Lower lobe of right lung (tissue), 2 donors: Measurements from ENCODE around the gene CDRT4. TPM values are rescaled to one million over a fixed set of nuclear protein-coding genes. Genes with fewer than 3 reads are reported as not detected.

ENCODE experiments used
- ATAC-seq, 2 donors: fragments of 200-7000 bp; cut with Tn5 transposase; one replicate each; pipeline ENCODE4 v1.9.1; 2020 to 2022; ENCODE audit warnings: mild to moderate bottlenecking in 2 of 2, moderate library complexity in 2 of 2
- DNase-seq: peaks from one replicate; pipeline ENCODE4 v3.0.0-alpha.2; 2020
- H3K27ac ChIP-seq: fragments of 200-600 bp; one replicate; pipeline ENCODE4 v1.8.0; 2022
- H3K27me3 ChIP-seq: fragments of 200-600 bp; one replicate; pipeline ENCODE4 v1.8.0; 2022; ENCODE audit warnings: low read depth
- H3K36me3 ChIP-seq: fragments of 200-600 bp; one replicate; pipeline ENCODE4 v1.8.0; 2022; ENCODE audit warnings: mild to moderate bottlenecking
- H3K4me1 ChIP-seq: fragments of 200-600 bp; one replicate; pipeline ENCODE4 v1.8.0; 2022
- H3K4me3 ChIP-seq: fragments of 200-600 bp; one replicate; pipeline ENCODE4 v1.8.0; 2022; ENCODE audit warnings: mild to moderate bottlenecking
- H3K9me3 ChIP-seq: fragments of 200-600 bp; one replicate; pipeline ENCODE4 v1.8.0; 2022
- CTCF ChIP-seq: fragments of 200-600 bp; IDR thresholded peaks from one replicate; pipeline ENCODE4 v1.8.0; 2022; ENCODE audit warnings: antibody characterized with exemption, mild to moderate bottlenecking
- intact Hi-C: fragments of 100-400 bp; cut with DNase I; formaldehyde crosslinking; loops from one replicate; pipeline ENCODE4 v1.11.0; 2022
- total RNA-seq: library from RNA; stranded (reverse); fragmentation: NEBNext Ultra II Directional; extraction: Animal tissue kit (Norgen Biotek cat#: 25700); gene quantifications from one replicate; pipeline ENCODE4 v1.2.1, GENCODE V29; 2021
- donor health status: DM: no; HTN: yes; CAD: no; lungs with severe emphysema.

CDRT4 gene
- total RNA-seq, 1 donor from 2014 or later: 13.4 TPM

DNA sequence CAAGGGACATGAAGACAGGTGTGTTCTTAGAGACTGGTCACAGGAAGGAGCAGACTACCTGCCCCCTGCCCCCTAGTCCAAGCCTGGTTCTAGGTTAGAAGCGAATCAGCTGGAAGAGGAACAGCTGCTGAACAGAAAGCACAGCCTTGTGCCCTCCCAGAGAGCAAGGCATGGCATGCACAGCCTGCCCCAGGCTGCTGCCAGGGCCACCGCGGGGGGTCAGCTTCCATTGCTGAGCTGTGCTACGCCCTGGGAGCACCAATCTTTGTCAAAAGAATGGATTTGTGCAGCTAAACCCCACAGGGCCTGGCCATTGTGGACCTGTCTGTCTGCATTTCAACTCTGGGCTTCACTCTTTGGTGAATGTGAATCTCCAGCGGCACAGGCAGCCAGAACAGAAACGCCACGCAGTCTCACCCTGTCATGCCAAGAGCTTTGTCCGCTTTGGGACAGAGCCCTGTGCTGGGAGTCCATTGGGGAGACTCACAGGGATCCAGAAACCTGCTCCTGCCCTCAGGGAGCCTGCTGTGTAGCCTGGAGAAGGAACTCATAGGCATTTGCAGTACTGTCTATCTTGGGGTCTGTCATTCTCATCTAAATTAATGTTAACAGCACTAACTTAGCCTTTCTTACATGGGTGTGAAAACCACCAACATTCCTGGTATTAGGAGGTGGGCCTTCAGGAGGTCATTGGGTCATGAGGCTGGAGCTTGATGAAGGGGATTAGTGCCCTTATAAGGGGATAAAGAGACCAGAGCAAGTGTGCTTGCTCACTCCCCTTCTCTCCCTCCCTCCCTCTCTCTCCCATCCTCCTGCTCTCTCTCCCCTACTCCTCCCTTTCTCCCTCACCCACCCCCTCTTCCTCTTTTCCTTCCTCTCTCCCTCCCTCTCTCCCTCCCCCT lies 25.6 kb upstream of the CDRT4 start:
- Histone ChIP-seq H3K4me3 (no peak overlapping the region), H3K4me1 (peaks cover 14% of the 10 kb centered on the region), H3K9me3 (no peaks in the 10 kb centered on the region), H3K27ac (no peak overlapping the region), H3K36me3 (no peaks in the 10 kb centered on the region), H3K27me3 (no peaks in the 10 kb centered on the region)
- intact Hi-C loops: no loop called here
- ATAC-seq (no peak), DNase-seq (no peak)
- no peak for TF ChIP-seq CTCF

DNA sequence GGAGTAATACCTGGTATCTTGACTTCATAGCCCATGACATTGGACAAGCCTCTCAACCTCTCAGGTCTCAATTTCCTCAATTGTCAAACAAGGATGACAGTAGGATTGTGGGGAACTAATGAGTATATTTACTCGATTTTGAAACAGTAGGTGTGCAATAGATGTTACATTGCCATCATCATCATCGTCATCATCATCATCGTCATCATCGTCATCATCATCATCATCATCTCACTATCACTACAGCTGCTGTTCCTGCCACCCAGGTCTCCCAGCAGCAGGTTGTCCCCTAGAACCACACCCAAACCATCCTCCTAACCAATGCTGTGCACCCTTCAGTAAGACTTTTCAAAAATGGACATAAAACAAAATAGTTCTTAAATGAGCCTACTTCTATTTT lies 24.8 kb upstream of the CDRT4 start:
- no peak for TF ChIP-seq CTCF
- H3K9me3 ChIP-seq: no peaks in the 10 kb centered on the region
- H3K4me3 ChIP-seq: no peak overlapping the region
- no peak for ATAC-seq
- H3K36me3 ChIP-seq: no peaks in the 10 kb centered on the region
- intact Hi-C loops: no loop called here
- peaks cover 14% of the 10 kb centered on the region for H3K4me1 ChIP-seq
- DNase-seq: no peak
- H3K27ac ChIP-seq: peak overlapping the region; percentile 57
- H3K27me3 ChIP-seq: no peaks in the 10 kb centered on the region

DNA sequence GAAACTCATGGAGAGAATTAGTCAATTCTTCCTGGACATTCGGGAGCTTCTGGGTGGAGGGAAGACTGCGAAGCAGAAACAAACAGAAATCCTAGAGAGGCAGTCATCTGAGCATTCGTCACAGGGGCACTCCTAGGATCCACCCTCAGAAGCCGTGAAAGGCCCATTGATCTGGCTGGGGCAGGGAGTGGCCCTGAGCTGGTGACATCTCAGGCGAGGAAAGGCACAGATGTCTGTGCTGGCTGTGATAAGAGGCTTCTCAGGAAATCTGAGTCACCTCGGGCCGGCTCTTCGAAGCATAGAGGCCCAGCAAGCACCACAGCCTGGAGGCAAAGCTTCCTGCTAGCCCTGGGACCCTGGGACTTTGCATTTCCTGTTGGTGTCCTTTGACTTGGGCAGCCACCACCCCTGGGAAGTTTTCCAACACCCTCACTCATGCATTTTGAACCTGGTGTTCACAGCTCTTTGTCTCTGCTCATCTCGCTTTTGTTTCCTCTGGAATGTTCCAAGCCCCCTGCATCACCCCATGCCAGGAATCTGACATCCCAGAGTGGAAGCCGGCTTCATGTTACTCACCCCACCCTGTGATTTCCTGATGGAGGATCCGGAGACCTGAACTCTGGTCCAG lies 23.3 kb upstream of the CDRT4 start:
- DNase-seq (no peak), ATAC-seq (peak; percentile 78 to 79)
- H3K4me1 ChIP-seq: peaks cover 14% of the 10 kb centered on the region
- H3K27me3 ChIP-seq: no peaks in the 10 kb centered on the region
- intact Hi-C loops: no loop called here
- peak overlapping the region; percentile 57 for H3K27ac ChIP-seq
- no peak overlapping the region for H3K4me3 ChIP-seq
- no peaks in the 10 kb centered on the region for H3K36me3 ChIP-seq
- no peak for TF ChIP-seq CTCF
- no peaks in the 10 kb centered on the region for H3K9me3 ChIP-seq

DNA sequence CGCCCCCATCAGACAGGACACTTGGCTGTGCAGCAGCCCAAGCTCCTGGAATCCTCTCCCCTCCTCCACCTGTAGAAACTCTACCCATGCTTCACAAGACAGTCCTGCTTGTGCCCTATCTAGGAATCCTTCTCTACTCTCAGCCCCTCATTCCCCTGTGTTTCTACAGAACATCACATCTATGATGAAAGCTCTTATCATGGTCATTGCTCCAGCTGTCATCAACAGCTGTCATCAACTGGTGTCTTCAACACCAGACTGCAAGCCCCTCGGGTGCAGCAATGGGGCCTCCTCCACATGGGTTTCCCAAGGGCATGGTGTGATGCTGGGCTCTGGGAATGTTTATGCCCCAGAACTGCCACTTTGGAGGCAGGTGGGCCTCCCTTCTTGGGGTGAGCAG lies 21.1 kb upstream of the CDRT4 start:
- Histone ChIP-seq H3K27me3 (no peaks in the 10 kb centered on the region), H3K36me3 (no peaks in the 10 kb centered on the region), H3K4me1 (peaks cover 14% of the 10 kb centered on the region), H3K27ac (no peak overlapping the region), H3K9me3 (no peaks in the 10 kb centered on the region), H3K4me3 (no peak overlapping the region)
- TF ChIP-seq CTCF: no peak
- intact Hi-C loops: no loop called here
- ATAC-seq (no peak), DNase-seq (no peak)

DNA sequence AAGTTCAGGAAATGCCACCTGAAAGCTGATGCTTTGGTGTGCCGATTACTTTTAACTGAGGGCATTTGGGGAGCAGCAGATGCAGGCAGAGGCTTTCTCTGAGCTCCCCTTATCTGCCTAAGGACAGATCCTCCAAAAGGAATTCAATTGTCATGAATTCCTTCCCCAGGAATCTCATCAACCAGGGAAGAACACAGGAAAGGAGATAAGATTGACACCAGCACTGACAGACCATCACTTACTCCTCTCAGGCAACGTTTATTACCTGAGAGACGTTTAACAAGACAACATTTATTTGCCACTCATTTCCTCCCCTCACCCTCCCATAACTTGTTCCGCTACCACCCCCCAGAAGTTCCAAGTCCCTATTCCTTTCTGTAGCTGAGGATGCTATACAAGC lies 17.6 kb upstream of the CDRT4 start:
- no peak overlapping the region for H3K27ac ChIP-seq
- intact Hi-C loops: no loop called here
- no peaks in the 10 kb centered on the region for H3K9me3 ChIP-seq
- ATAC-seq: no peak
- no peaks in the 10 kb centered on the region for H3K36me3 ChIP-seq
- DNase-seq: no peak
- no peak for TF ChIP-seq CTCF
- H3K27me3 ChIP-seq: no peaks in the 10 kb centered on the region
- no peak overlapping the region for H3K4me3 ChIP-seq
- H3K4me1 ChIP-seq: peaks cover under 1% of the 10 kb centered on the region
